NCI-H69 (cell line): ENCODE results near the gene OAF.

Experiments used
- DNase-seq: peaks from one replicate; lab custom pipeline; 2025; lab: John Stamatoyannopoulos, UW

The OAF gene

GRCh38 chr11:120222916-120223315 lies 12.1 kb downstream of the OAF start:
- no peak for DNase-seq

- no peak for DNase-seq
Observed at GRCh38 chr11:120223793-120224192, 13.0 kb downstream of the OAF start.

- DNase-seq = no peak
Observed at GRCh38 chr11:120224361-120224760, 13.5 kb downstream of the OAF start.

GRCh38 chr11:120224972-120225909 lies 14.4 kb downstream of the OAF start:
- DNase-seq = peak; percentile 15

- no peak for DNase-seq
Observed at GRCh38 chr11:120226242-120226641, 15.4 kb downstream of the OAF start.

- no peak for DNase-seq
Observed at GRCh38 chr11:120226714-120227113, 15.9 kb downstream of the OAF start.

- no peak for DNase-seq
Observed at GRCh38 chr11:120227228-120227852, 16.5 kb downstream of the OAF start.

- no peak for DNase-seq
Observed at GRCh38 chr11:120228794-120229384, 18.1 kb downstream of the OAF start.

- peak; percentile 21 for DNase-seq
Observed at GRCh38 chr11:120229451-120230424, 18.9 kb downstream of the OAF start.

- DNase-seq = no peak
Observed at GRCh38 chr11:120230433-120231071, 19.7 kb downstream of the OAF start.

GRCh38 chr11:120231963-120232362 lies 21.1 kb downstream of the OAF start:
- no peak for DNase-seq

GRCh38 chr11:120233207-120233803 lies 22.5 kb downstream of the OAF start:
- DNase-seq = no peak

- DNase-seq = peak; percentile 79
Observed at GRCh38 chr11:120235024-120235628, 24.3 kb downstream of the OAF start.

GRCh38 chr11:120236169-120237107 lies 25.6 kb downstream of the OAF start:
- no peak for DNase-seq

GRCh38 chr11:120238968-120239620 lies 28.3 kb downstream of the OAF start:
- DNase-seq = no peak

- DNase-seq = peak; percentile 72
Observed at GRCh38 chr11:120239713-120240640, 29.1 kb downstream of the OAF start, which contains the start of gene POU2F3. POU2F3 (plus strand) TSS chr11:120240140; CDS start chr11:120240344, 204 bp downstream.

- DNase-seq = no peak
Observed at GRCh38 chr11:120240866-120241265, 30.0 kb downstream of the OAF start.
